ENCODE data around the gene ZMYND19.

Gene ZMYND19

GRCh38 chr9:137564817-137565411 is 25.4 kb downstream of the ZMYND19 start:
- no peak for DNase-seq
- H3K9ac ChIP-seq (ENCODE audit: low read length), result no peak overlapping the region
- H3K4me2 ChIP-seq (ENCODE audit: low read depth, low read length), result no peak overlapping the region
- H4K20me1 ChIP-seq (ENCODE audit: insufficient read depth, low read length), result no peaks in the 10 kb centered on the region; the same call in 1 of the 2 replicates
- no peak overlapping the region for H3K27ac ChIP-seq (ENCODE audit: low read length)
- no peak overlapping the region for H2AFZ ChIP-seq (ENCODE audit: low read length)
- no peaks in the 10 kb centered on the region; the same call in 1 of the 2 replicates for H3K36me3 ChIP-seq (replicated peaks; ENCODE audit: insufficient read depth, low read length)
- peaks cover 12% of the 10 kb centered on the region; the same call in 1 of the 2 replicates for H3K79me2 ChIP-seq (ENCODE audit: low read length)
- TF ChIP-seq EZH2phosphoT487 (IDR thresholded peaks at IDR 0.05; ENCODE audit: low read length) (no peak), EZH2 (optimal IDR thresholded peaks at IDR 0.05; ENCODE audit: low read depth, low read length) (no peak), CTCF (IDR thresholded peaks at IDR 0.05; ENCODE audit: low read length) (no peak)
- H3K9me2 ChIP-seq (replicated peaks; ENCODE audit: insufficient read depth, low read length), result no peaks in the 10 kb centered on the region
- H3K27me3 ChIP-seq (replicated peaks; ENCODE audit: insufficient read depth, low read length), result no peaks in the 10 kb centered on the region
- H3K9me3 ChIP-seq (replicated peaks; ENCODE audit: insufficient read depth, low read length), result no peaks in the 10 kb centered on the region
- no peaks in the 10 kb centered on the region for H3F3A ChIP-seq (ENCODE audit: insufficient read depth, low read length)
- no peaks in the 10 kb centered on the region for H3K4me1 ChIP-seq (ENCODE audit: low read length)
- H3K4me3 ChIP-seq (ENCODE audit: low read length), result no peak overlapping the region

- H3K4me1 ChIP-seq (ENCODE audit: low read length), result no peaks in the 10 kb centered on the region
- H3K27ac ChIP-seq (ENCODE audit: low read length), result no peak overlapping the region
- no peak overlapping the region for H2AFZ ChIP-seq (ENCODE audit: low read length)
- no peak overlapping the region for H3K4me3 ChIP-seq (ENCODE audit: low read length)
- H3K9me3 ChIP-seq (replicated peaks; ENCODE audit: insufficient read depth, low read length), result no peaks in the 10 kb centered on the region
- no peaks in the 10 kb centered on the region for H3K9me2 ChIP-seq (replicated peaks; ENCODE audit: insufficient read depth, low read length)
- no peak overlapping the region for H3K9ac ChIP-seq (ENCODE audit: low read length)
- TF ChIP-seq EZH2phosphoT487 (IDR thresholded peaks at IDR 0.05; ENCODE audit: low read length) (no peak), EZH2 (optimal IDR thresholded peaks at IDR 0.05; ENCODE audit: low read depth, low read length) (no peak), CTCF (IDR thresholded peaks at IDR 0.05; ENCODE audit: low read length) (no peak)
- H3F3A ChIP-seq (ENCODE audit: insufficient read depth, low read length), result no peaks in the 10 kb centered on the region
- H4K20me1 ChIP-seq (ENCODE audit: insufficient read depth, low read length), result no peaks in the 10 kb centered on the region; the same call in 1 of the 2 replicates
- H3K4me2 ChIP-seq (ENCODE audit: low read depth, low read length), result no peak overlapping the region
- DNase-seq, result no peak
- peaks cover 9% of the 10 kb centered on the region; the same call in 1 of the 2 replicates for H3K79me2 ChIP-seq (ENCODE audit: low read length)
- H3K36me3 ChIP-seq (replicated peaks; ENCODE audit: insufficient read depth, low read length), result no peaks in the 10 kb centered on the region; the same call in 1 of the 2 replicates
- no peaks in the 10 kb centered on the region for H3K27me3 ChIP-seq (replicated peaks; ENCODE audit: insufficient read depth, low read length)
Observed at GRCh38 chr9:137564134-137564533, 26.2 kb downstream of the ZMYND19 start.

GRCh38 chr9:137558127-137558526 is 32.2 kb downstream of the ZMYND19 start:
- Histone ChIP-seq H2AFZ (ENCODE audit: low read length) (no peak overlapping the region), H3K36me3 (replicated peaks; ENCODE audit: insufficient read depth, low read length) (no peaks in the 10 kb centered on the region; the same call in 1 of the 2 replicates), H3K79me2 (ENCODE audit: low read length) (peaks cover 12% of the 10 kb centered on the region; the same call in 1 of the 2 replicates), H3K4me2 (ENCODE audit: low read depth, low read length) (no peak overlapping the region), H3K4me1 (ENCODE audit: low read length) (no peaks in the 10 kb centered on the region), H3K27me3 (replicated peaks; ENCODE audit: insufficient read depth, low read length) (no peaks in the 10 kb centered on the region), H3K9me2 (replicated peaks; ENCODE audit: insufficient read depth, low read length) (no peaks in the 10 kb centered on the region), H4K20me1 (ENCODE audit: insufficient read depth, low read length) (no peaks in the 10 kb centered on the region; the same call in 1 of the 2 replicates), H3K27ac (ENCODE audit: low read length) (no peak overlapping the region), H3K4me3 (ENCODE audit: low read length) (no peak overlapping the region), H3K9me3 (replicated peaks; ENCODE audit: insufficient read depth, low read length) (no peaks in the 10 kb centered on the region), H3F3A (ENCODE audit: insufficient read depth, low read length) (peaks cover 11% of the 10 kb centered on the region), H3K9ac (ENCODE audit: low read length) (no peak overlapping the region)
- no peak for DNase-seq
- TF ChIP-seq EZH2phosphoT487 (IDR thresholded peaks at IDR 0.05; ENCODE audit: low read length) (no peak), CTCF (IDR thresholded peaks at IDR 0.05; ENCODE audit: low read length) (no peak), EZH2 (optimal IDR thresholded peaks at IDR 0.05; ENCODE audit: low read depth, low read length) (no peak)

Data from MM.1S (cell line).